Right atrium auricular region (tissue), 2 donors: ENCODE results near the gene XXYLT1. TPM values are rescaled to one million over a fixed set of nuclear protein-coding genes. Genes with fewer than 3 reads are reported as not detected.

ENCODE experiments used
- DNase-seq: peaks from one replicate; pipeline ENCODE4 v3.0.0-alpha.2; 2019; ENCODE audit warnings: low spot score
- H3K27ac ChIP-seq, 2 donors: fragments of 200-600 bp; sonication (generic); 1 replicate in 1 of 2; 2 replicates in 1 of 2; pipeline ENCODE4 v1.5.1; 2016 to 2019
- H3K27me3 ChIP-seq, 2 donors: fragments of 200-600 bp; sonication (generic); one replicate each; pipeline versions ENCODE4 v1.5.1 to v1.6.0; 2017 to 2019
- H3K36me3 ChIP-seq: fragments of 200-600 bp; sonication (generic); one replicate; pipeline ENCODE4 v1.5.1; 2016
- H3K4me1 ChIP-seq, 2 donors: fragments of 200-600 bp; sonication (generic); one replicate each; pipeline versions ENCODE4 v1.5.1 to v1.6.0; 2017 to 2019
- H3K4me3 ChIP-seq, 2 donors: fragments of 200-600 bp; sonication (generic); 1 replicate in 1 of 2; 2 replicates in 1 of 2; pipeline ENCODE4 v1.5.1; 2017 to 2019; ENCODE audit warnings: mild to moderate bottlenecking in 1 of 2, moderate library complexity in 1 of 2
- H3K9me3 ChIP-seq, 2 donors: fragments of 200-600 bp; sonication (generic); one replicate each; pipeline ENCODE4 v1.5.1; 2019
- total RNA-seq, 2 donors: library from RNA; depleted of rRNA; stranded (reverse); fragments of >200 nt; gene quantifications; one replicate each; pipeline ENCODE4 v1.1.0, GENCODE V29; 2016
- TF ChIP-seq, protein P1 (sequence below), 2 donors: fragments of 200-600 bp; sonication (generic); IDR thresholded peaks; one replicate each; pipeline ENCODE4 v1.5.1; 2019; ENCODE audit warnings: antibody characterized with exemption in 2 of 2

Gene XXYLT1
- total RNA-seq, 2 donors from 2014 or later = 4.6 to 6.7 TPM

DNA sequence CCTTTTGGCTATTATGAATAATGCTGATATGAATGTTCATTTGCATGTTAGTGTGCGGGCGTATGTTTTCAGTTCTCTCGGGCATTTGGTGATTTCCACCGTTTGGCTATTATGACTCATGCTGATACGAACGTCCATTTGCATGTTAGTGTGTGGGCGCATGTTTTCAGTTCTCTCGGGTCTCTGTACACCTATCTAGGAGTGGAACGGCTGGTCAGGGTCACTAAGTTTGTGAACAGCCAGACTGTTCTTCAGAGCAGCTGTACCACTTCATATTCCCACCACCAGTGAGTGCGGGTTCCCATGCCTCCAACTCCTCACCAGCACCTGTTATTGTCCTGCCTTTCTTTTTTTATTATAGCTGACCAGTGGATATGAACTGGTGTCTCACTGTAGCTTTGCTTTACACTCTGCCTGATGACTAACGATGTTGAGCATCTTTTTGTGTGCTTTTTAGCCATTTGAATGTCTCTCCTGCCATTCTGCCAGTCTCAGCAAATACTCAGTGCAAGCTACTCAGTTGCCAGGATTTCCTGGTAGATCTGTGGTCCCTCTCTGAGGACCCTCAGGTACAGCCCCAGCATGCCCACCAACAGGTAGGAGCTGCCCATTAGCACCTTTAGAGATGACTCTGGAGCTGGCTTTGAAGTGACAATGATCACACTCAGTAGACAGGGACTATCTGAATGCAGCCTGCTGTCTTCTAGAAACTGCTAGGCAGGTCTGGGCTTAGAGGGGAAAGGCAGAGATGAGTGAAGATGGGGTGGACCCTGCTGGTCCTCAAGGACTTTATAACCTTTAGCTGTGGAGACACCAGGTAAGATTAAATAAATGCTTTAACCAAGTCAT, 141.1 kb downstream of the XXYLT1 start:
- no peak overlapping the region for H3K27ac ChIP-seq

DNA sequence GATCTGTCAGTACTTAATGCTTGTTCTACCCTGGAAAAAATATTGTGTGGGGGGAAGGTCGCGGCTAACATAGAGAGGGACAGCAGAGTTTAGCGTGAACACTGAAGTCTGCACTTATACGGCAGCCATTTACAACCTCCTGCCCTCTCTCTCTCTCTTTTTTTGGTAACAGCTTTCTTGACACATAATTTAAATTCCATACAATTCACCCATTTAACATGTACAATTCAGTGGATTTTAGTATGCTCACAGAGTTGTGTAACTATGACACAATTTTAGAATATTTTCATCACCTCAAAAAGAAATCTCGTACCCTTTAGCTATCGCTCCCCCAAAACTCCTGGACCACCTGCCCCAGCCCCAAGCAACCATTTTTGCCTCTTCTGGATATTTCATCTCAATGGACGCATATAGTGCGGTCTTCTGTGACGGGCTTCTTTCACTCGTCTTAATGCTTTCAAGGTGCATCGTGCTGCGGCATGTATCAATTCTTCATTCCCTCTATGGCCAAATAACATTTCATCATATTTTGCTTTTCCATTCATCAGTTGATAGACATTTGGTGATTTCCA, 141.8 kb downstream of the XXYLT1 start:
- peaks cover 0 to 25% of the 10 kb centered on the region in 2 donors for H3K4me1 ChIP-seq
- no peaks in the 10 kb centered on the region for H3K27me3 ChIP-seq
- TF ChIP-seq, protein P1, sequence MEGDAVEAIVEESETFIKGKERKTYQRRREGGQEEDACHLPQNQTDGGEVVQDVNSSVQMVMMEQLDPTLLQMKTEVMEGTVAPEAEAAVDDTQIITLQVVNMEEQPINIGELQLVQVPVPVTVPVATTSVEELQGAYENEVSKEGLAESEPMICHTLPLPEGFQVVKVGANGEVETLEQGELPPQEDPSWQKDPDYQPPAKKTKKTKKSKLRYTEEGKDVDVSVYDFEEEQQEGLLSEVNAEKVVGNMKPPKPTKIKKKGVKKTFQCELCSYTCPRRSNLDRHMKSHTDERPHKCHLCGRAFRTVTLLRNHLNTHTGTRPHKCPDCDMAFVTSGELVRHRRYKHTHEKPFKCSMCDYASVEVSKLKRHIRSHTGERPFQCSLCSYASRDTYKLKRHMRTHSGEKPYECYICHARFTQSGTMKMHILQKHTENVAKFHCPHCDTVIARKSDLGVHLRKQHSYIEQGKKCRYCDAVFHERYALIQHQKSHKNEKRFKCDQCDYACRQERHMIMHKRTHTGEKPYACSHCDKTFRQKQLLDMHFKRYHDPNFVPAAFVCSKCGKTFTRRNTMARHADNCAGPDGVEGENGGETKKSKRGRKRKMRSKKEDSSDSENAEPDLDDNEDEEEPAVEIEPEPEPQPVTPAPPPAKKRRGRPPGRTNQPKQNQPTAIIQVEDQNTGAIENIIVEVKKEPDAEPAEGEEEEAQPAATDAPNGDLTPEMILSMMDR (IDR thresholded peaks at IDR 0.05) = no peak
- DNase-seq = no peak
- H3K9me3 ChIP-seq = no peaks in the 10 kb centered on the region
- H3K27ac ChIP-seq = no peak overlapping the region
- no peaks in the 10 kb centered on the region for H3K36me3 ChIP-seq
- H3K4me3 ChIP-seq = no peak overlapping the region

More for the DNA sequence above, 141.1 kb downstream of the XXYLT1 start:
- TF ChIP-seq, protein P1 (IDR thresholded peaks at IDR 0.05) = no peak
- Histone ChIP-seq H3K4me1 (peaks cover 0 to 18% of the 10 kb centered on the region in 2 donors), H3K9me3 (no peaks in the 10 kb centered on the region), H3K36me3 (no peaks in the 10 kb centered on the region), H3K4me3 (no peak overlapping the region), H3K27me3 (no peaks in the 10 kb centered on the region)
- no peak for DNase-seq

DNA sequence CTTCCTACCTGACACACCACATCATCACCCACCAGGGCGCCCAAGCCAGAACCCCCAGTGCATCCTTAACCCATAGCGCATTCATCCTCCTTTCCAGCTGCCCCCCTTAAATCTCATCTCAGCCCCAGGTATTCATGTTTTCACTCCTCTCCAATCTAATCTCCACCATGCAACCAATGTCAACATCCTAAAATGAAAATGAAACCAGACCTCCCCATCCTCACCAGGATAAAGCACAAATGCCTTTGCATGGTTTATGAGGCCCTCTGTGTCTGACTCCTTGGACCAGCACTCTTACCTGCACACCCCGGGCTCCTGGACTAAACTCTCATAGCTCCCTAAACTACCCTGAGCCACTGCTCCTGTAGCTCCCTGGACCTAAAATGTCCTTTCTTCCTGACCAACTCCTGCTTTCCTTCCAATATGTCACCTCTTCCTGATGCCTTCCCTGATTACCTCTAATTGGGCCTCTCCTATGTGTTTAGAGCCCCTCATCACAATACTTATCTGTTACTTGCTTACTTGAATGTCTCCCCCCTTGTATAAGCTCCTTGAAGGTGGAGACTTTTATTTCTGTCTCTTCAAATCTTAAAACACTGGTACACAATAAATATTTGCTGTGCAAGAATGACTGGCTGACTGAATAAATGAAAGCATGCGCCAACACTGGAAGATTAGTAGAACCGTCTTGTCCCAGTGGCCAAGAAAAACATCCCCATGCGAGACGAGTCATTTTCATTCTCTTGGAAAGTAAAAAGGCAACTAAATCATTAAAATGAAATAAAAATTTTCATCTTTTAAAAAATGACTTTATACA, 142.5 kb downstream of the XXYLT1 start:
- TF ChIP-seq, protein P1 (IDR thresholded peaks at IDR 0.05) = no peak
- Histone ChIP-seq H3K4me3 (no peak overlapping the region), H3K27ac (no peak overlapping the region), H3K36me3 (no peaks in the 10 kb centered on the region), H3K27me3 (no peaks in the 10 kb centered on the region), H3K4me1 (peaks cover 0 to 23% of the 10 kb centered on the region in 2 donors), H3K9me3 (no peaks in the 10 kb centered on the region)
- DNase-seq = no peak

DNA sequence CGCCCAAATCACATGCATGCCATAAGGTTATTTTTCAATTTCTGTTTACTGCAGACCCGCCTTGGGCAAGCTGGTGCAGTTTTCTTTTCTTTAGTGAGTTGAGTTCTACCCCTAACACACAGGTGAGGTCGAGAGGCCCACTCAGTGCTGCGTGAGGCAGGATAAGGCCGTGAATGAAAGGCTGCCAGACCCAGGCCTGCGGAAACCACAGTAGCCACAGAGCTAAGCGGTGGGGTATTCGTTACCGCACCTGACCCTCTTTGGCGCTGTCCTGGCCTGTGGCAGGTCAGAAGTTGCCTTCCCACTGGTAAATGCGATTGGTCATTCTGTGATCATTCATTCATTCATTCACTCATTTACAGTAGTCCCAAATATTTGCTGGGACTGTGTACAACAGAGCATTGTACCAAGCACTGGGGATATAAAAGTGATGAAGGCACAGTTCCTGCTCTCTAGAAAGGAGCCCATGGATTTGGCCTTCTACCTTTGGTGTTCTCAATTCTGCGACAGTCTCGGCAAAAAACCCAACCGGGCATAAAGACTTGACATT, 144.8 kb downstream of the XXYLT1 start:
- H3K27me3 ChIP-seq = no peaks in the 10 kb centered on the region
- H3K36me3 ChIP-seq = no peaks in the 10 kb centered on the region
- no peak overlapping the region for H3K4me3 ChIP-seq
- DNase-seq = no peak
- TF ChIP-seq, protein P1 (IDR thresholded peaks at IDR 0.05) = no peak
- no peaks in the 10 kb centered on the region for H3K9me3 ChIP-seq
- peaks cover 0 to 16% of the 10 kb centered on the region in 2 donors for H3K4me1 ChIP-seq
- H3K27ac ChIP-seq = no peak overlapping the region

DNA sequence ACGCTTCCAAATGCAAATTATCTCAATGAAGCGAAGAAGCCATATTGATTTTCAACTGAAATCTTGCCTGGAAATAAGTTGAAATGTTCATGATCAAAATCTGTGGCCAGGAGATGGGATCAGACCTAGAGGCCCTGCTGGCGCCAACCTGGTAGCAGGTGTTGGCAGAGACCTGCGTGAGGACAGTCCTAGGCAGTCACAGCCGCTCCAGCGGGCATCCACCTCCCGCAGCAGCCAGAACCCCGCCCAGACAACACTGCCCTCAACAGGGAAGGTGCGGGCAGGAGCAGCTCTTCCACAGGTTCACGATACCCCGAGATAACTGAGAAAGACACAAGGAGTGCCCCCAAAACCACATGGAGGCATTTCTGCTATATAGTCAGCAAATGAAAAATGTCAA, 145.3 kb downstream of the XXYLT1 start:
- Histone ChIP-seq H3K9me3 (no peaks in the 10 kb centered on the region), H3K27ac (no peak overlapping the region), H3K36me3 (no peaks in the 10 kb centered on the region), H3K27me3 (no peaks in the 10 kb centered on the region), H3K4me1 (peaks cover 0 to 16% of the 10 kb centered on the region in 2 donors), H3K4me3 (no peak overlapping the region)
- no peak for DNase-seq
- TF ChIP-seq, protein P1 (IDR thresholded peaks at IDR 0.05) = no peak
